GM12891 (cell line): ENCODE measurements around the gene LIFR.
A peak's percentile ranks its signal among the peaks of the same experiment; 100 is the strongest.
"Not testable (repeated sequence)": the region's sequence is repeated elsewhere in the genome, so short reads cannot be mapped to it uniquely, and the experiment has no call there.

ENCODE experiments used
- DNase-seq: peaks from one replicate; pipeline ENCODE4 v3.0.0; 2011; ENCODE audit warnings: low spot score; ENCODE audit not compliant: insufficient read length
- FAIRE-seq: peaks from 2 replicates; lab custom pipeline; 2011; peaks lifted over from hg19 to GRCh38; lab: Jason Lieb, UNC
- PAX5 ChIP-seq: IDR thresholded peaks from 2 replicates; pipeline ENCODE4 v1.6.1; 2011; ENCODE audit warnings: low read length, moderate library complexity, mild to moderate bottlenecking; ENCODE audit not compliant: insufficient read depth, severe bottlenecking
- POLR2A ChIP-seq: IDR thresholded peaks from 2 replicates; pipeline ENCODE4 v1.6.1; 2011; ENCODE audit warnings: low read depth, low read length, control low read depth
- POLR2AphosphoS5 ChIP-seq: IDR thresholded peaks from 2 replicates; pipeline ENCODE4 v1.6.1; 2011; ENCODE audit warnings: low read depth, low read length, control low read depth
- POU2F2 ChIP-seq: IDR thresholded peaks from 2 replicates; pipeline ENCODE4 v1.6.1; 2011; ENCODE audit warnings: low read depth, mild to moderate bottlenecking, control low read depth, low read length, moderate library complexity
- SPI1 ChIP-seq: IDR thresholded peaks from 2 replicates; pipeline ENCODE4 v1.6.1; 2011; ENCODE audit warnings: low read depth, low read length, control low read depth
- TAF1 ChIP-seq: IDR thresholded peaks from 2 replicates; pipeline ENCODE4 v1.6.1; 2011; ENCODE audit warnings: low read depth, low read length, control low read depth

The LIFR gene

GRCh38 chr5:38528162-38528703, 28.2 kb downstream of the LIFR start:
- no peak for FAIRE-seq
- DNase-seq: no peak
- TF ChIP-seq PAX5 (no peak), TAF1 (no peak), POU2F2 (no peak), POLR2A (no peak), POLR2AphosphoS5 (no peak), SPI1 (no peak)

GRCh38 chr5:38527475-38527874, 29.0 kb downstream of the LIFR start:
- TF ChIP-seq POLR2A: no peak
- no peak for TF ChIP-seq PAX5
- no peak for TF ChIP-seq TAF1
- no peak for TF ChIP-seq POU2F2
- TF ChIP-seq SPI1: no peak
- TF ChIP-seq POLR2AphosphoS5: no peak
- no peak for DNase-seq
- FAIRE-seq: no peak

DNA sequence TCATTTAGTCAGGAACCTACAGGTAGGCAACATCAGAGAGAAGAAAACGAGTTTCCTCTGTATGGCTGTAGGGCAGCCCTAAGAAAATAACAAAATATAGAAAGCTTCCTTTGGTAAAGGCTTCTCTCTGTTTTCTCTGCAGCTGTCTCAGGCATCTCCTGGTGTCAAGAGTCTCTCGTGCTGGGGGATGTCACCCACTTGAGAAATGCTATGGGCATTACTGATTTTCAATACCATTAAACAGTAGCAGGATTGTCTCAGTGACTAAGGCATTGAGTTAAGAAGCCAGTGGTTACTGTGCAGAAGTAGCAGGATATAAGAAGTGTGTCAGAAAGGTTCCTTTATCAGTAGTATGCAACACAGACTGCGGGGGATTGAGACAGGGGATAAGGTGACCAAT, 32.4 kb downstream of the LIFR start:
- no peak for DNase-seq
- FAIRE-seq: no peak
- TF ChIP-seq POU2F2: no peak
- no peak for TF ChIP-seq TAF1
- no peak for TF ChIP-seq POLR2AphosphoS5
- no peak for TF ChIP-seq SPI1
- TF ChIP-seq POLR2A: no peak
- no peak for TF ChIP-seq PAX5

DNA sequence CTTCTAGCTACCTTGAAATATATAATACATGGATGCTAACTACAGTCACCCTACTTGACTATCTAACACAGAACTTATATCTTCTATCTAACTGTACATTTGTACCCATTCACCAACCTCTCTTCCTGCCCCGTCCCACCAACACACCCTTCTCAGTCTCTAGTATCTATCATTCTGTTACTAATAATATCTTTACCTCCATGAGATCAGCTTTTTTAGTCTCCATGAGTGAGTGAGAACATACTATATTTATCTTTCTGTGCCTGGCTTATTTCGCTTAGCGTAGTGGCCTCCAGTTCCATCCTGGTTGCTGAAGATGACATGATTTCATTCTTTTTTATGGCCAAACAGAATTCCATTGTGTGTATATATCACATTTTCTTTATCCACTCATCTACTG, 37.0 kb downstream of the LIFR start:
- DNase-seq (no peak), FAIRE-seq (no peak)
- TF ChIP-seq TAF1: no peak
- TF ChIP-seq SPI1: no peak
- no peak for TF ChIP-seq POLR2A
- no peak for TF ChIP-seq PAX5
- no peak for TF ChIP-seq POU2F2
- TF ChIP-seq POLR2AphosphoS5: no peak

DNA sequence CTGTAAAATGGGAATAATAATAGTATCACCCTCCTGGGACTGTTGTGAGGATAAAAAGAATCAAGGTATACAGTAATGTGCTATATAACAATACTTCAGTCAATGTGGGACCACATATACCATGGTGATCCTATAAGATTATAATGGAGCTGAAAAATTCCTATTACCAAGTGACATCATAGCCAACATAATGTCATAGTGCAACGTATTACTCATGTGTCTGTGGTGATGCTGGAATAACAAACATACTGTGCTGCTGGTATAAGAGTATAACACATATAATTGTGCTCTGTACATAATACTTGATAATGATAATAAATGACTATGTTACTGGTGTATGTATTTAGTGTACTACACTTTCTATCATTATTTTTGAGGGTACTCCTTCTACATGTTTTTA, 38.1 kb downstream of the LIFR start:
- FAIRE-seq (no peak), DNase-seq (no peak)
- TF ChIP-seq PAX5: no peak
- TF ChIP-seq SPI1: no peak
- no peak for TF ChIP-seq POLR2AphosphoS5
- TF ChIP-seq POU2F2: no peak
- TF ChIP-seq POLR2A: no peak
- TF ChIP-seq TAF1: no peak

DNA sequence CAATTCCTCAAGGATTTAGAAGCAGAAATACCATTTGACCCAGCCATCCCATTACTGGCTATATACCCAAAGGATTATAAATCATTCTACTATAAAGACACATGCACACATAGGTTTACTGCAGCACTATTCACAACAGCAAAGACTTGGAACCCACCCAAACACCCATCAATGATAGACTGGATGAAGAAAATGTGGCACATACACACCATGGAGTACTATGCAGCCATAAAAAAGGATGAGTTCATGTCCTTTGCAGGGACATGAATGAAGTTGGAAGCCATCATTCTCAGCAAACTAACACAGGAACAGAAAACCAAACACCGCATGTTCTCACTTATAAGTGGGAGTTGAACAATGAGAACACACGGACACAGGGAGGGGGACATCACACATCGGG, 39.8 kb downstream of the LIFR start:
- DNase-seq, FAIRE-seq: not testable (repeated sequence)

GRCh38 chr5:38515646-38516045, 40.8 kb downstream of the LIFR start:
- no peak for FAIRE-seq
- TF ChIP-seq POU2F2: no peak
- TF ChIP-seq POLR2A: no peak
- DNase-seq: no peak

GRCh38 chr5:38515092-38515491, 41.4 kb downstream of the LIFR start:
- FAIRE-seq (no peak), DNase-seq (no peak)
- TF ChIP-seq SPI1 (no peak), TAF1 (no peak), POLR2AphosphoS5 (no peak), POU2F2 (no peak), PAX5 (no peak), POLR2A (no peak)

- FAIRE-seq (no peak), DNase-seq (no peak)
- TF ChIP-seq TAF1 (no peak), PAX5 (no peak), POLR2A (no peak), SPI1 (no peak)
Measured at GRCh38 chr5:38509185-38509584, 47.3 kb downstream of the LIFR start.

GRCh38 chr5:38506302-38506701, 50.1 kb downstream of the LIFR start:
- FAIRE-seq: no peak
- DNase-seq: no peak
- TF ChIP-seq POU2F2 (no peak), PAX5 (no peak), POLR2AphosphoS5 (no peak), SPI1 (no peak), POLR2A (no peak), TAF1 (no peak)

- no peak for FAIRE-seq
- no peak for DNase-seq
- TF ChIP-seq SPI1 (0 out of 2 replicates have a peak, but pooled peaks have one; percentile 7), POLR2A (no peak), PAX5 (no peak), POU2F2 (no peak), POLR2AphosphoS5 (no peak)
Measured at GRCh38 chr5:38500573-38501260, 55.7 kb downstream of the LIFR start.
